Measurements from ENCODE around the gene SOX9. TPM values are rescaled to one million over a fixed set of nuclear protein-coding genes. Genes with fewer than 3 reads are reported as not detected.

Gene SOX9
- total and polyA plus RNA-seq, 2 of the 8 experiments (the other 6 are each of a cell fraction or from before 2014, with no cell fraction given) = 1.9 to 4.9 TPM

DNA sequence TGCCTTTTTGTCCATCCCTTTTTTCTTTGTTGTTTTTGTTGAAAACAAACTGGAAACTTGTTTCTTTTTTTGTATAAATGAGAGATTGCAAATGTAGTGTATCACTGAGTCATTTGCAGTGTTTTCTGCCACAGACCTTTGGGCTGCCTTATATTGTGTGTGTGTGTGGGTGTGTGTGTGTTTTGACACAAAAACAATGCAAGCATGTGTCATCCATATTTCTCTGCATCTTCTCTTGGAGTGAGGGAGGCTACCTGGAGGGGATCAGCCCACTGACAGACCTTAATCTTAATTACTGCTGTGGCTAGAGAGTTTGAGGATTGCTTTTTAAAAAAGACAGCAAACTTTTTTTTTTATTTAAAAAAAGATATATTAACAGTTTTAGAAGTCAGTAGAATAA is 4.9 kb downstream of the SOX9 start:
- no peak overlapping the region for H3K27ac ChIP-seq (ENCODE audit: low read depth, low read length)
- peaks cover 25% of the 10 kb centered on the region for H3K23me2 ChIP-seq (ENCODE audit: low read depth, low read length)
- H2BK20ac ChIP-seq (ENCODE audit: low read length) = 0 out of 2 replicates have a peak overlapping the region, but pooled peaks have one; percentile 18
- no peak overlapping the region for H2AK5ac ChIP-seq (ENCODE audit: low read depth, low read length)
- no peak overlapping the region for H3K18ac ChIP-seq (ENCODE audit: extremely low read depth, low read length)
- TF ChIP-seq MAFK (IDR thresholded peaks at IDR 0.05; ENCODE audit: low read depth, low read length) (no peak), TCF12 (IDR thresholded peaks at IDR 0.05; ENCODE audit: low read depth, low read length) (no peak), SRF (IDR thresholded peaks at IDR 0.05; ENCODE audit: low read depth, low read length) (no peak), SP1 (IDR thresholded peaks at IDR 0.05; ENCODE audit: low read depth, low read length) (no peak), FOSL1 (IDR thresholded peaks at IDR 0.05; ENCODE audit: insufficient read depth, low read depth, low read length) (no peak), HDAC2 (IDR thresholded peaks at IDR 0.05; ENCODE audit: borderline replicate concordance in 1 of 2, low read depth in 2 of 2, low read length in 2 of 2) (no peak), YY1 (IDR thresholded peaks at IDR 0.05; ENCODE audit: low read depth, low read length) (no peak), SAP30 (IDR thresholded peaks at IDR 0.05; ENCODE audit: insufficient read depth, insufficient replicate concordance, low read length) (no peak)
- H2AFZ ChIP-seq (ENCODE audit: low read length) = no peak overlapping the region
- H3K9me3 ChIP-seq (ENCODE audit: insufficient read depth in 2 of 2, low read depth in 1 of 2, low read length in 1 of 2) = no peaks in the 10 kb centered on the region
- no peak overlapping the region for H2BK120ac ChIP-seq (replicated peaks; ENCODE audit: low read depth, low read length)
- peak overlapping the region; percentile 74 for H3K4ac ChIP-seq (replicated peaks; ENCODE audit: insufficient read length, low read depth, low read length)
- H3K4me3 ChIP-seq (ENCODE audit: extremely low read depth in 1 of 4, insufficient read depth in 2 of 4, low read depth in 3 of 4, low read length in 4 of 4) = no peak overlapping the region
- no peak overlapping the region for H4K5ac ChIP-seq (ENCODE audit: insufficient read length, low read depth, low read length)
- H3K27me3 ChIP-seq (replicated peaks in 1 of 4; ENCODE audit: control insufficient read depth in 3 of 4, extremely low read depth in 1 of 4, insufficient read depth in 3 of 4, low read length in 3 of 4) = peaks cover 0 to 20% (median 14%) of the 10 kb centered on the region in 4 experiments; a peak in 5 of 7 replicates
- H3K14ac ChIP-seq (ENCODE audit: insufficient read length) = no peak overlapping the region
- H3K79me2 ChIP-seq (ENCODE audit: control insufficient read depth in 1 of 2, insufficient read depth in 2 of 2, low read length in 2 of 2) = no peaks in the 10 kb centered on the region
- H2BK15ac ChIP-seq (ENCODE audit: low read length) = no peak overlapping the region
- H3K36me3 ChIP-seq (ENCODE audit: control insufficient read depth in 2 of 4, insufficient read depth in 4 of 4, low read length in 3 of 4) = peaks cover 0 to 19% (median 4%) of the 10 kb centered on the region in 4 experiments; a peak in 2 of 8 replicates
- no peak overlapping the region for H3K23ac ChIP-seq (ENCODE audit: insufficient read length)
- H3K79me1 ChIP-seq (ENCODE audit: low read depth, low read length) = no peaks in the 10 kb centered on the region
- no peak overlapping the region; a peak in 1 of 4 replicates for H3K4me2 ChIP-seq (ENCODE audit: insufficient read depth in 1 of 2, low read depth in 2 of 2, low read length in 2 of 2)
- H4K8ac ChIP-seq (ENCODE audit: extremely low read depth, insufficient read depth, low read length) = no peak overlapping the region
- peaks cover 7 to 14% (median 11%) of the 10 kb centered on the region in 4 experiments for H3K4me1 ChIP-seq (replicated peaks in 1 of 4; ENCODE audit: control insufficient read depth in 3 of 4, insufficient read depth in 4 of 4, low read length in 3 of 4)
- POLR2A ChIA-PET (ENCODE audit: partially characterized antibody) = no interaction called here
- CTCF ChIA-PET (ENCODE audit: partially characterized antibody) = interaction anchor here (0.7 to 1.7 kb wide), 2 partner anchors 10 to 415 kb away, joined by 3 to 4 read pairs; no protein-coding TSS in a partner anchor
- H4K91ac ChIP-seq (replicated peaks; ENCODE audit: insufficient read length, low read length) = peak overlapping the region; percentile 46
- DNase-seq (ENCODE audit: low read depth in 1 of 2, low spot score in 2 of 2) (no peak), FAIRE-seq (no peak)
- peaks cover 3 to 4% of the 10 kb centered on the region in 2 experiments for H4K20me1 ChIP-seq (replicated peaks in 1 of 2; ENCODE audit: control insufficient read depth in 1 of 2, insufficient read depth in 2 of 2, low read length in 2 of 2)
- 0 out of 2 replicates have a peak overlapping the region, but pooled peaks have one; percentile 50 for H2BK12ac ChIP-seq (ENCODE audit: low read depth, low read length)
- H3K9ac ChIP-seq (replicated peaks in 1 of 4; ENCODE audit: extremely low read depth in 1 of 4, low read depth in 3 of 4, low read length in 3 of 4) = no peak overlapping the region
- H3K56ac ChIP-seq (replicated peaks; ENCODE audit: insufficient read length, low read depth, low read length) = no peak overlapping the region
- H2BK5ac ChIP-seq (ENCODE audit: low read depth, low read length) = no peak overlapping the region
